ENCODE measurements around the gene CNR1.

Gene CNR1

GRCh38 chr6:88144637-88145297 lies 21.4 kb downstream of the CNR1 start:
- TF ChIP-seq TAF1 (IDR thresholded peaks at IDR 0.05; ENCODE audit: low read depth), result no peak
- no peak for TF ChIP-seq ZBTB7A (IDR thresholded peaks at IDR 0.05; ENCODE audit: low read depth)
- TF ChIP-seq EGR1 (IDR thresholded peaks at IDR 0.05), result no peak
- TF ChIP-seq RAD21 (IDR thresholded peaks at IDR 0.05; ENCODE audit: low read depth), result no peak
- TF ChIP-seq TEAD4 (IDR thresholded peaks at IDR 0.05), result no peak
- no peak for TF ChIP-seq REST (IDR thresholded peaks at IDR 0.05; ENCODE audit: low read depth)
- TF ChIP-seq YY1 (IDR thresholded peaks at IDR 0.05; ENCODE audit: low read depth), result no peak
- TF ChIP-seq, protein P1, sequence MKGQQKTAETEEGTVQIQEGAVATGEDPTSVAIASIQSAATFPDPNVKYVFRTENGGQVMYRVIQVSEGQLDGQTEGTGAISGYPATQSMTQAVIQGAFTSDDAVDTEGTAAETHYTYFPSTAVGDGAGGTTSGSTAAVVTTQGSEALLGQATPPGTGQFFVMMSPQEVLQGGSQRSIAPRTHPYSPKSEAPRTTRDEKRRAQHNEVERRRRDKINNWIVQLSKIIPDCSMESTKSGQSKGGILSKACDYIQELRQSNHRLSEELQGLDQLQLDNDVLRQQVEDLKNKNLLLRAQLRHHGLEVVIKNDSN (IDR thresholded peaks at IDR 0.05), result no peak
- no peak for TF ChIP-seq TCF12 (IDR thresholded peaks at IDR 0.05; ENCODE audit: low read depth)
- TF ChIP-seq NFIC (IDR thresholded peaks at IDR 0.05), result no peak
- TF ChIP-seq CEBPB (IDR thresholded peaks at IDR 0.05), result no peak
- TF ChIP-seq CREB1 (IDR thresholded peaks at IDR 0.05; ENCODE audit: low read depth), result no peak

- TF ChIP-seq, protein P1 (IDR thresholded peaks at IDR 0.05), result no peak
- TF ChIP-seq EGR1 (IDR thresholded peaks at IDR 0.05) (no peak), EP300 (IDR thresholded peaks at IDR 0.05; ENCODE audit: borderline replicate concordance) (no peak), ZBTB7A (IDR thresholded peaks at IDR 0.05; ENCODE audit: low read depth) (no peak), MAX (IDR thresholded peaks at IDR 0.05) (no peak), CREB1 (IDR thresholded peaks at IDR 0.05; ENCODE audit: low read depth) (no peak), NFIC (IDR thresholded peaks at IDR 0.05) (no peak), RAD21 (IDR thresholded peaks at IDR 0.05; ENCODE audit: low read depth) (no peak), REST (IDR thresholded peaks at IDR 0.05; ENCODE audit: low read depth) (no peak), TEAD4 (IDR thresholded peaks at IDR 0.05) (no peak), YY1 (IDR thresholded peaks at IDR 0.05; ENCODE audit: low read depth) (no peak), TCF12 (IDR thresholded peaks at IDR 0.05; ENCODE audit: low read depth) (no peak), CEBPB (IDR thresholded peaks at IDR 0.05) (no peak)
Measured at GRCh38 chr6:88143421-88144157, 22.6 kb downstream of the CNR1 start.

DNA sequence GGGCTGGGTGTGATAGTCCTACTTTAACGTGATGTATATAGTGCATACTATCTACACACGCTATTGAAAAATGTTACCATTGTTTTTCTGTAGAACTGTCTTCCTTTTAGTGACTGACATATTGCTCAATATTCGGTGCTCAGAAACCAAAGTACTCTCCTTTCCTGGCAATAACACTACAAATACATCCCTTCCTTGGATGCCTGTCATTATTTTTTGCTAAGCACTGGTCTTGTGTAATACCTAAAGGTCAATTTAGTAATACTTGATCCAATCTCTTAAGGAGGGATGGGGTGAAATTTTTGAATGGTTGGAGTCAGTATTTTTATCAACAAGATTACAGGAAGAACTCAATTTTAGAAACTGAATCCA lies 23.9 kb downstream of the CNR1 start:
- TF ChIP-seq CEBPB (IDR thresholded peaks at IDR 0.05) (no peak), MAX (IDR thresholded peaks at IDR 0.05) (no peak), EP300 (IDR thresholded peaks at IDR 0.05; ENCODE audit: borderline replicate concordance) (no peak), TCF12 (IDR thresholded peaks at IDR 0.05; ENCODE audit: low read depth) (no peak), YY1 (IDR thresholded peaks at IDR 0.05; ENCODE audit: low read depth) (no peak), TEAD4 (IDR thresholded peaks at IDR 0.05) (no peak), EGR1 (IDR thresholded peaks at IDR 0.05) (no peak), NFIC (IDR thresholded peaks at IDR 0.05) (no peak), TAF1 (IDR thresholded peaks at IDR 0.05; ENCODE audit: low read depth) (no peak), REST (IDR thresholded peaks at IDR 0.05; ENCODE audit: low read depth) (no peak), RAD21 (IDR thresholded peaks at IDR 0.05; ENCODE audit: low read depth) (no peak), ZBTB7A (IDR thresholded peaks at IDR 0.05; ENCODE audit: low read depth) (no peak), FOXM1 (IDR thresholded peaks at IDR 0.05; ENCODE audit: borderline replicate concordance, low read depth) (no peak), CREB1 (IDR thresholded peaks at IDR 0.05; ENCODE audit: low read depth) (no peak)
- TF ChIP-seq, protein P1 (IDR thresholded peaks at IDR 0.05), result no peak
